ENCODE data around the gene CCDC69. TPM values are rescaled to one million over a fixed set of nuclear protein-coding genes. Genes with fewer than 3 reads are reported as not detected.
A peak's percentile ranks its signal among the peaks of the same experiment; 100 is the strongest.

Gene CCDC69
- total RNA-seq, 1 donor from 2014 or later, result 0.78 TPM

DNA sequence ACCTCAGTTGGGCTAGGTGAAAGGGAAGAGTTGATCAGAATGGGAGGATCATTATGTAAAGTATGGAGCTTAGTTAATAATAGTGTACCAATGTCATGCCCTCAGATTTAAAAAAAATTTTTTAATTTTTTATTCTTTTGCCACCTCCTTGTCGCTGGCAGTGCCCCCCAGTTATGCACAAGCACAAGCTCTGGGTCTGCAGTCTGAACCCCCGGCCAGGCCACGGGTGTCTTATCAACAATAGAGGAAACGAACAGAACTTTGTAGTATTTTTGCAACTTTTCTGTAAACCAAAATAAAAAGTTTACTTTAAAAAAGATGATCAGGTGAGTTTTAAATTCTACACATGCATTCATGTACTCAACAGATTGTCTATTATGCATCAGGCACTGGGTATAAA, 27.7 kb upstream of the CCDC69 start:
- peak overlapping the region; percentile 11 for H3K4me3 Mint-ChIP-seq (ENCODE audit: unreplicated experiment)
- no peak overlapping the region for H3K27ac Mint-ChIP-seq (ENCODE audit: unreplicated experiment)
- no peaks in the 10 kb centered on the region for H3K9me3 Mint-ChIP-seq (ENCODE audit: unreplicated experiment)
- H3K4me1 Mint-ChIP-seq (ENCODE audit: unreplicated experiment), result peaks cover 14% of the 10 kb centered on the region
- H3K27me3 Mint-ChIP-seq (ENCODE audit: unreplicated experiment), result peaks cover 16% of the 10 kb centered on the region
- no peaks in the 10 kb centered on the region for H3K36me3 Mint-ChIP-seq (ENCODE audit: unreplicated experiment)
- TF ChIP-seq, protein P1, sequence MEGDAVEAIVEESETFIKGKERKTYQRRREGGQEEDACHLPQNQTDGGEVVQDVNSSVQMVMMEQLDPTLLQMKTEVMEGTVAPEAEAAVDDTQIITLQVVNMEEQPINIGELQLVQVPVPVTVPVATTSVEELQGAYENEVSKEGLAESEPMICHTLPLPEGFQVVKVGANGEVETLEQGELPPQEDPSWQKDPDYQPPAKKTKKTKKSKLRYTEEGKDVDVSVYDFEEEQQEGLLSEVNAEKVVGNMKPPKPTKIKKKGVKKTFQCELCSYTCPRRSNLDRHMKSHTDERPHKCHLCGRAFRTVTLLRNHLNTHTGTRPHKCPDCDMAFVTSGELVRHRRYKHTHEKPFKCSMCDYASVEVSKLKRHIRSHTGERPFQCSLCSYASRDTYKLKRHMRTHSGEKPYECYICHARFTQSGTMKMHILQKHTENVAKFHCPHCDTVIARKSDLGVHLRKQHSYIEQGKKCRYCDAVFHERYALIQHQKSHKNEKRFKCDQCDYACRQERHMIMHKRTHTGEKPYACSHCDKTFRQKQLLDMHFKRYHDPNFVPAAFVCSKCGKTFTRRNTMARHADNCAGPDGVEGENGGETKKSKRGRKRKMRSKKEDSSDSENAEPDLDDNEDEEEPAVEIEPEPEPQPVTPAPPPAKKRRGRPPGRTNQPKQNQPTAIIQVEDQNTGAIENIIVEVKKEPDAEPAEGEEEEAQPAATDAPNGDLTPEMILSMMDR (IDR thresholded peaks at IDR 0.05), result no peak
- no peak for DNase-seq (ENCODE audit: extremely low spot score, unreplicated experiment)

DNA sequence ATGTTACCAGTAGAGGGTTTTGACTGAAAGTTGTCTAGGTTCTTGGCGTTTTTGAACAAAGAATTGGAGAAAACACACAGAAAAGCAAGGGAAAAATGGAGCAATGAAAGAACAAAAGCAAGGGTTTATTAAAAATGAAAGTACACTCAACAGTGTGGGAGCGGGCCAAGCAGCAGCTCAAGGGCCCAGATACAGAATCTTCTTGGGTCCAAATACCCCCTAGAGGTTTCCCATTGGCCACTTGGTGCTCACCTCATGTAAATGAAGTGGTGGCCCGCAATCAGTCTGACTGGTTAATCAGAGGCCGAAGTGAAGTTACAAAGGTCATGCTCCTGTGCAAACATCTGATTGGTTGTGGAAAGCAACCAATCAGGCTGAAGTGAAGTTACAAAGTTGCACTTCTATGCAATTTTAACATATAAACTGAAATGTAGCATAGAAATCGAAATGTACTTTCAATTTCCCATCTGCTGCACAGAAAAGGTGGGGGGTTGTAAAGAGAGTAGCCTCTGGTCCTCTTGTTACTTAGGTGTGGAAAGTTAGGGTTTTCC, 27.2 kb upstream of the CCDC69 start:
- TF ChIP-seq, protein P1 (IDR thresholded peaks at IDR 0.05), result no peak
- DNase-seq (ENCODE audit: extremely low spot score, unreplicated experiment), result no peak
- Mint-ChIP-seq H3K27me3 (ENCODE audit: unreplicated experiment) (peaks cover 16% of the 10 kb centered on the region), H3K4me1 (ENCODE audit: unreplicated experiment) (peaks cover 14% of the 10 kb centered on the region), H3K4me3 (ENCODE audit: unreplicated experiment) (no peak overlapping the region), H3K36me3 (ENCODE audit: unreplicated experiment) (no peaks in the 10 kb centered on the region), H3K27ac (ENCODE audit: unreplicated experiment) (no peak overlapping the region), H3K9me3 (ENCODE audit: unreplicated experiment) (no peaks in the 10 kb centered on the region)

DNA sequence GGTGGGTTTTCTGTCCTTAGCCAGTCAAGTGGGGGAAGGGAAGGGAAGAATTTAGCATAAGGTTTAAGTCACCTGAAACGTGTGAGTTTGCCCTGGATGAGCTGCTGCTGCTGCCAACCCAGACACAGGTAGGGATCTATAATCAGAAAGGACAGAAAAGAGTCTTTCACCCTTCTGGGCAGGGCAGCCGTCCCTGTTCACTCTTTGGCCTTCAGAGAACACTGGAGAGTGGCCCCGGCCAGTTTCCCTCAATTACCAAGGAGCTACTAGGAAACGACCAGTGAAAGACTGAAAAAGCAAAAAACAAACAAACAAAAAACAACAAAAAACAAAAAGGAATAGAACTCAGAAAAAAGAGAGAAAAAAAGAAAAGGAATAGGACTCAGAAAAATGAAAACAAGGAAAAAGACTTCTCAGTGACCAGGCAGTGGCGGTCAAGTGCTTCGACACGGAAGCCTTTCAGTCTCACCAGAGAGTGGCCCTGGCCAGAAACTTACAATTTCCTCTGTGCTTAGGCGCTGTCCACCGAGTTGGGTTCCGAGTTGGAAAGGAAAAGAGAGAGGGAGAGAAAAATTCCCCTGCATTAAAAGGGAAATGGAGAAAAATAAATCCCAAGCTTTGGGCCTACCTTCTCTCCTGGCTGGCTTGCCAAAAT, 26.6 kb upstream of the CCDC69 start:
- Mint-ChIP-seq H3K27ac (ENCODE audit: unreplicated experiment) (peak overlapping the region; percentile 36), H3K4me1 (ENCODE audit: unreplicated experiment) (peaks cover 14% of the 10 kb centered on the region), H3K36me3 (ENCODE audit: unreplicated experiment) (no peaks in the 10 kb centered on the region), H3K4me3 (ENCODE audit: unreplicated experiment) (no peak overlapping the region), H3K9me3 (ENCODE audit: unreplicated experiment) (no peaks in the 10 kb centered on the region), H3K27me3 (ENCODE audit: unreplicated experiment) (peaks cover 21% of the 10 kb centered on the region)
- no peak for DNase-seq (ENCODE audit: extremely low spot score, unreplicated experiment)
- TF ChIP-seq, protein P1 (IDR thresholded peaks at IDR 0.05), result no peak

DNA sequence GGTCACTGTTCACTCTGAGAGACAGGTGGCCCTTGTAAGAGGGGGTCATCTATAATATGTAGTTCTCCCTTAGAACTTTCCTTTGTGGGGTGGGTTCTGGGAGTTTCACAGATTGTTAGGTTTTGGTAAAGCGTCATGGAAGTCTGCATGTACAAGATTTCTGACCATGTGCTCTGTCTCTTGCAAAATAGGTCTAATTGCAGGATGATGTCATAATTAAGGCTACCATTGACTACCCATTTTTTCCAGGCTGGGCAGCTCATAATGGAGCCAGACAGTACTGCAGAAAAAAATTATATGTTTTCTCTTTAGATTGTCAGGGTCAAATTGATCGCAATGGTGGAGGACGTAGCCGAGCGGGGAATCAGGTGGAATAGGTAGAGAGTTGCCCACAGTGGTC, 25.4 kb upstream of the CCDC69 start:
- DNase-seq (ENCODE audit: extremely low spot score, unreplicated experiment), result no peak
- Mint-ChIP-seq H3K36me3 (ENCODE audit: unreplicated experiment) (no peaks in the 10 kb centered on the region), H3K4me1 (ENCODE audit: unreplicated experiment) (peaks cover 14% of the 10 kb centered on the region), H3K4me3 (ENCODE audit: unreplicated experiment) (no peak overlapping the region), H3K27ac (ENCODE audit: unreplicated experiment) (no peak overlapping the region), H3K27me3 (ENCODE audit: unreplicated experiment) (peaks cover 22% of the 10 kb centered on the region), H3K9me3 (ENCODE audit: unreplicated experiment) (no peaks in the 10 kb centered on the region)
- TF ChIP-seq, protein P1 (IDR thresholded peaks at IDR 0.05), result no peak

DNA sequence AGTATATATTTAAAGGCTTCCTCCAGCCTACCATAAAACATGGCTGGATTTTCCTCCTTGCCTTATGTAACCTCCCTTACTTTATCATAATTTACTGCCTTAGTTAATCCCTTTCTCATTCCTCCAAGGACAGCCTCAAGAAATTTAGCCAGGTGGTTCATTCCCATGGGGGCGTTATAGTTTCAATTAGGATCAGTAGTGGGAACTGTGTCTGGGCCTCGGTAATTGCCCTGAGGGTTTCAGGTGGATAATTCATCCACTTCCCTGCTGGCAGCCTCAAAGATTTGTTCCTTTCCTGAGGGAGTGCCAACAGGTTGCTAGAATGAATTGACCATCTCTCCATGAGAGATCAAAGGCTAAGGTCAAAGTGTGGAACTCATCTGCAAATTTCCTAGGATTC, 24.8 kb upstream of the CCDC69 start:
- DNase-seq (ENCODE audit: extremely low spot score, unreplicated experiment), result no peak
- H3K27me3 Mint-ChIP-seq (ENCODE audit: unreplicated experiment), result peaks cover 22% of the 10 kb centered on the region

More for the DNA sequence above, 24.8 kb upstream of the CCDC69 start:
- TF ChIP-seq, protein P1 (IDR thresholded peaks at IDR 0.05), result no peak
- Mint-ChIP-seq H3K4me1 (ENCODE audit: unreplicated experiment) (peaks cover 9% of the 10 kb centered on the region), H3K9me3 (ENCODE audit: unreplicated experiment) (no peaks in the 10 kb centered on the region), H3K36me3 (ENCODE audit: unreplicated experiment) (no peaks in the 10 kb centered on the region), H3K27ac (ENCODE audit: unreplicated experiment) (no peak overlapping the region), H3K4me3 (ENCODE audit: unreplicated experiment) (no peak overlapping the region)
